MM.1S (cell line): Measurements from ENCODE around the gene ZNF853.

Experiments
- DNase-seq: peaks from one replicate; pipeline ENCODE4 v3.0.0-alpha.2; 2015
- H2AFZ ChIP-seq: fragments of 300-600 bp; sonication (generic); 2 replicates; pipeline ENCODE4 v1.6.0; 2016; ENCODE audit warnings: antibody characterized with exemption, low read length
- H3F3A ChIP-seq: fragments of 300-600 bp; sonication (generic); 2 replicates; pipeline ENCODE4 v1.6.1; 2016; ENCODE audit warnings: mild to moderate bottlenecking, antibody characterized with exemption, low read length, moderate library complexity, mixed read lengths; ENCODE audit not compliant: insufficient read depth
- H3K27ac ChIP-seq: fragments of 300-600 bp; sonication (generic); 2 replicates; pipeline ENCODE4 v1.5.1; 2016; ENCODE audit warnings: mild to moderate bottlenecking, low read length
- H3K27me3 ChIP-seq: fragments of 300-600 bp; sonication (generic); replicated peaks from 2 replicates; pipeline ENCODE4 v1.6.0; 2016; ENCODE audit warnings: low read length; ENCODE audit not compliant: insufficient read depth
- H3K36me3 ChIP-seq: fragments of 300-600 bp; sonication (generic); replicated peaks from 2 replicates; pipeline ENCODE4 v1.6.1; 2016; ENCODE audit warnings: mild to moderate bottlenecking, low read length, mixed read lengths; ENCODE audit not compliant: insufficient read depth
- H3K4me1 ChIP-seq: fragments of 300-600 bp; sonication (generic); 2 replicates; pipeline ENCODE4 v1.6.1; 2016; ENCODE audit warnings: low read length, mixed read lengths
- H3K4me2 ChIP-seq: fragments of 300-600 bp; sonication (generic); 2 replicates; pipeline ENCODE4 v1.6.0; 2016; ENCODE audit warnings: low read depth, low read length
- H3K4me3 ChIP-seq: fragments of 300-600 bp; sonication (generic); 2 replicates; pipeline ENCODE4 v1.5.1; 2016; ENCODE audit warnings: low read length, mixed read lengths
- H3K79me2 ChIP-seq: fragments of 300-600 bp; sonication (generic); 2 replicates; pipeline ENCODE4 v1.6.1; 2016; ENCODE audit warnings: mixed run types, low read length, mixed read lengths
- H3K9ac ChIP-seq: fragments of 300-600 bp; sonication (generic); 2 replicates; pipeline ENCODE4 v1.6.1; 2016; ENCODE audit warnings: low read length, mixed read lengths
- H3K9me2 ChIP-seq: fragments of 300-600 bp; sonication (generic); replicated peaks from 2 replicates; pipeline ENCODE4 v1.6.1; 2016; ENCODE audit warnings: mild to moderate bottlenecking, low read length, mixed read lengths; ENCODE audit not compliant: insufficient read depth
- H3K9me3 ChIP-seq: fragments of 300-600 bp; sonication (generic); replicated peaks from 2 replicates; pipeline ENCODE4 v1.6.1; 2016; ENCODE audit warnings: mild to moderate bottlenecking, low read length, mixed read lengths; ENCODE audit not compliant: insufficient read depth
- H4K20me1 ChIP-seq: fragments of 300-600 bp; sonication (generic); 2 replicates; pipeline ENCODE4 v1.6.1; 2016; ENCODE audit warnings: mild to moderate bottlenecking, low read length, moderate library complexity, mixed read lengths; ENCODE audit not compliant: insufficient read depth
- CTCF ChIP-seq: fragments of 300-600 bp; sonication (generic); IDR thresholded peaks from 2 replicates; pipeline ENCODE4 v1.5.1; 2016; ENCODE audit warnings: antibody characterized with exemption, low read length, mixed read lengths
- EZH2 ChIP-seq: fragments of 300-600 bp; sonication (generic); optimal IDR thresholded peaks from 2 replicates; pipeline ENCODE3; 2017; ENCODE audit warnings: low read depth, mild to moderate bottlenecking, antibody characterized with exemption, low read length, mixed read lengths
- EZH2phosphoT487 ChIP-seq: fragments of 300-600 bp; sonication (generic); IDR thresholded peaks from 2 replicates; pipeline ENCODE4 v1.6.1; 2018; ENCODE audit warnings: antibody characterized with exemption, low read length

ZNF853 gene

GRCh38 chr7:6644728-6645127 is 29.3 kb downstream of the ZNF853 start:
- DNase-seq = no peak
- peaks cover 8% of the 10 kb centered on the region; the same call in 1 of the 2 replicates for H3K36me3 ChIP-seq

GRCh38 chr7:6646465-6646864 is 31.1 kb downstream of the ZNF853 start:
- H4K20me1 ChIP-seq = no peaks in the 10 kb centered on the region
- H3K27ac ChIP-seq = no peak overlapping the region
- DNase-seq = no peak
- H3K9me2 ChIP-seq = no peaks in the 10 kb centered on the region
- H3K79me2 ChIP-seq = no peaks in the 10 kb centered on the region
- no peak overlapping the region for H2AFZ ChIP-seq
- H3K9ac ChIP-seq = no peak overlapping the region
- no peaks in the 10 kb centered on the region for H3K27me3 ChIP-seq
- TF ChIP-seq EZH2 = no peak
- no peak for TF ChIP-seq CTCF
- no peaks in the 10 kb centered on the region for H3K9me3 ChIP-seq
- no peak overlapping the region for H3K4me2 ChIP-seq
- peaks cover 8% of the 10 kb centered on the region; the same call in 1 of the 2 replicates for H3K36me3 ChIP-seq
- H3K4me3 ChIP-seq = no peak overlapping the region
- no peaks in the 10 kb centered on the region for H3F3A ChIP-seq
- H3K4me1 ChIP-seq = no peaks in the 10 kb centered on the region

More at GRCh38 chr7:6644728-6645127, 29.3 kb downstream of the ZNF853 start:
- H3K4me1 ChIP-seq = no peaks in the 10 kb centered on the region
- no peak overlapping the region for H3K4me3 ChIP-seq
- no peaks in the 10 kb centered on the region for H3K9me3 ChIP-seq
- H3K4me2 ChIP-seq = no peak overlapping the region
- no peaks in the 10 kb centered on the region for H3K9me2 ChIP-seq
- H3K9ac ChIP-seq = no peak overlapping the region
- H3K79me2 ChIP-seq = peaks cover 3% of the 10 kb centered on the region
- no peaks in the 10 kb centered on the region for H4K20me1 ChIP-seq
- H3F3A ChIP-seq = no peaks in the 10 kb centered on the region
- TF ChIP-seq EZH2 (no peak), CTCF (no peak), EZH2phosphoT487 (no peak)
- H2AFZ ChIP-seq = no peak overlapping the region
- H3K27me3 ChIP-seq = no peaks in the 10 kb centered on the region
- H3K27ac ChIP-seq = no peak overlapping the region

GRCh38 chr7:6647080-6647479 is 31.7 kb downstream of the ZNF853 start:
- H2AFZ ChIP-seq = no peak overlapping the region
- H3K9ac ChIP-seq = no peak overlapping the region
- no peak overlapping the region for H3K27ac ChIP-seq
- no peaks in the 10 kb centered on the region for H3K9me2 ChIP-seq
- H3K79me2 ChIP-seq = no peaks in the 10 kb centered on the region
- H4K20me1 ChIP-seq = no peaks in the 10 kb centered on the region
- no peak for TF ChIP-seq CTCF
- no peak for TF ChIP-seq EZH2
- no peaks in the 10 kb centered on the region for H3K27me3 ChIP-seq
- peaks cover 8% of the 10 kb centered on the region; the same call in 1 of the 2 replicates for H3K36me3 ChIP-seq
- no peak for DNase-seq
- no peaks in the 10 kb centered on the region for H3F3A ChIP-seq
- H3K4me3 ChIP-seq = no peak overlapping the region
- H3K4me2 ChIP-seq = no peak overlapping the region
- no peaks in the 10 kb centered on the region for H3K4me1 ChIP-seq
- no peaks in the 10 kb centered on the region; the same call in 1 of the 2 replicates for H3K9me3 ChIP-seq
